GM21786 (cell line): ENCODE measurements around the gene METAP2.

Experiments used
- ATAC-seq: cut with Tn5 transposase; IDR thresholded peaks from one replicate; pipeline ENCODE4 v1.9.1; 2021; ENCODE audit not compliant: unreplicated experiment

The METAP2 gene

GRCh38 chr12:95548539-95549391, 74.8 kb downstream of the METAP2 start:
- ATAC-seq: no peak

GRCh38 chr12:95549392-95550084, 75.6 kb downstream of the METAP2 start:
- no peak for ATAC-seq

GRCh38 chr12:95551305-95551704, 77.4 kb downstream of the METAP2 start, which contains the start of gene USP44:
TSS of gene USP44 (minus strand) at chr12:95551476. CDS start at chr12:95534256, 17,220 bp downstream.
- ATAC-seq: no peak

- no peak for ATAC-seq
These were observed 78.1 kb downstream of the METAP2 start for GRCh38 chr12:95551913-95552516.

- no peak for ATAC-seq
These were observed 79.4 kb downstream of the METAP2 start for GRCh38 chr12:95553197-95553943.

GRCh38 chr12:95554532-95555071, 80.7 kb downstream of the METAP2 start:
- no peak for ATAC-seq

GRCh38 chr12:95557625-95558024, 83.7 kb downstream of the METAP2 start:
- no peak for ATAC-seq
